Stimulated activated CD8-positive, alpha-beta memory T cell treated with anti-CD3 and anti-CD28 coated beads, Interleukin-12 subunit alpha, Interleukin-12 subunit beta, amount 100 ng/mL, for 4 hours (primary cell): Measurements from ENCODE around the gene COPA.

Experiments used
- DNase-seq: peaks from one replicate; pipeline ENCODE4 v3.0.0-alpha.2; 2020; ENCODE audit warnings: low read depth

COPA gene

GRCh38 chr1:160362168-160362957, 19.3 kb upstream of the COPA start:
- DNase-seq: no peak

- no peak for DNase-seq
These were observed 18.7 kb upstream of the COPA start for GRCh38 chr1:160361814-160362167.

- DNase-seq: no peak
These were observed 18.1 kb upstream of the COPA start for GRCh38 chr1:160361199-160361598.

GRCh38 chr1:160360227-160360695, 17.2 kb upstream of the COPA start:
- no peak for DNase-seq

- no peak for DNase-seq
These were observed 16.6 kb upstream of the COPA start for GRCh38 chr1:160359559-160360226.

- DNase-seq: no peak
These were observed 15.0 kb upstream of the COPA start for GRCh38 chr1:160358073-160358472.

- no peak for DNase-seq
These were observed 14.4 kb upstream of the COPA start for GRCh38 chr1:160357286-160358002.

GRCh38 chr1:160354388-160354985, 11.4 kb upstream of the COPA start:
- no peak for DNase-seq

- DNase-seq: no peak
These were observed 10.2 kb upstream of the COPA start for GRCh38 chr1:160353223-160353622.

- no peak for DNase-seq
These were observed 9.5 kb upstream of the COPA start for GRCh38 chr1:160352555-160352954.

GRCh38 chr1:160351629-160352028, 8.6 kb upstream of the COPA start:
- DNase-seq: no peak

GRCh38 chr1:160346958-160347357, 3.9 kb upstream of the COPA start:
- no peak for DNase-seq

GRCh38 chr1:160346463-160346862, 3.4 kb upstream of the COPA start:
- DNase-seq: no peak

GRCh38 chr1:160344936-160345335, 1.9 kb upstream of the COPA start:
- DNase-seq: no peak

- DNase-seq: no peak
These were observed 1.2 kb upstream of the COPA start for GRCh38 chr1:160344241-160344640.

- no peak for DNase-seq
These were observed 524 bp downstream of the COPA start for GRCh38 chr1:160342526-160342925.

- no peak for DNase-seq
These were observed 2.2 kb downstream of the COPA start for GRCh38 chr1:160340866-160341265.

GRCh38 chr1:160340146-160340545, 2.9 kb downstream of the COPA start:
- DNase-seq: no peak

GRCh38 chr1:160338580-160338979, 4.5 kb downstream of the COPA start:
- DNase-seq: no peak

- no peak for DNase-seq
These were observed 10.5 kb downstream of the COPA start for GRCh38 chr1:160332516-160332915.

GRCh38 chr1:160330119-160330518, 12.9 kb downstream of the COPA start:
- DNase-seq: no peak

GRCh38 chr1:160328184-160328583, 14.9 kb downstream of the COPA start:
- DNase-seq: no peak

GRCh38 chr1:160326418-160326817, 16.6 kb downstream of the COPA start:
- DNase-seq: no peak
